ENCODE data around the gene UTS2B. TPM values are rescaled to one million over a fixed set of nuclear protein-coding genes. Genes with fewer than 3 reads are reported as not detected.

Gene UTS2B
- total RNA-seq: 0.21 TPM

GRCh38 chr3:191329654-191330529 lies at the start of gene UTS2B:
Gene UTS2B (minus strand): TSS chr3:191330526. CDS start chr3:191282189, 48,337 bp downstream.
- Histone ChIP-seq H3K27me3 (ENCODE audit: insufficient read depth, low read length) (no peaks in the 10 kb centered on the region), H3K9me3 (ENCODE audit: low read depth, low read length) (no peaks in the 10 kb centered on the region), H3K4me1 (ENCODE audit: insufficient read depth, low read length) (peaks cover 24% of the 10 kb centered on the region), H3K4me3 (ENCODE audit: low read length) (peak within 1 kb of the TSS; percentile 71)

DNA sequence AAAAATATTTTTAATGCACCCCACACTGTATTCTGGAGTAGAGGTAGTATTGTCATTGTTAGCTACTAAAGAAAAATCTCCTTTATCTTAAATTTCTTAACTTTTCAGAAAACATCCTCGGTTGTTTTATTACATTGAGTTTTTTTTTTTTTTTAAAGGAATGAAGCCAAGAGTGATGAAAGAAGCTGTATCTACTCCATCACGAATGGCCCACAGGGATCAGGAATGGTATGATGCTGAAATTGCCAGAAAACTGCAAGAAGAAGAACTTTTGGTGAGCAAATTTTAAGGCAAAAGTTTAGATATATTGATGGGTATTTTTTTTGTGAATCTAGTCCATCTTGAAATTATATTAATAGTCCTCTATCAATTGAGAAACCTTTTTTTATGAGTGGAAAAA lies 49.7 kb upstream of the UTS2B start:
- Histone ChIP-seq H3K4me1 (ENCODE audit: insufficient read depth, low read length) (no peaks in the 10 kb centered on the region), H3K9me3 (ENCODE audit: low read depth, low read length) (no peaks in the 10 kb centered on the region), H3K4me3 (ENCODE audit: low read length) (no peak overlapping the region), H3K27me3 (ENCODE audit: insufficient read depth, low read length) (no peaks in the 10 kb centered on the region)

GRCh38 chr3:191379446-191379845 lies 49.1 kb upstream of the UTS2B start:
- H3K4me3 ChIP-seq (ENCODE audit: low read length): no peak overlapping the region
- no peaks in the 10 kb centered on the region for H3K27me3 ChIP-seq (ENCODE audit: insufficient read depth, low read length)
- H3K4me1 ChIP-seq (ENCODE audit: insufficient read depth, low read length): no peaks in the 10 kb centered on the region
- H3K9me3 ChIP-seq (ENCODE audit: low read depth, low read length): no peaks in the 10 kb centered on the region

DNA sequence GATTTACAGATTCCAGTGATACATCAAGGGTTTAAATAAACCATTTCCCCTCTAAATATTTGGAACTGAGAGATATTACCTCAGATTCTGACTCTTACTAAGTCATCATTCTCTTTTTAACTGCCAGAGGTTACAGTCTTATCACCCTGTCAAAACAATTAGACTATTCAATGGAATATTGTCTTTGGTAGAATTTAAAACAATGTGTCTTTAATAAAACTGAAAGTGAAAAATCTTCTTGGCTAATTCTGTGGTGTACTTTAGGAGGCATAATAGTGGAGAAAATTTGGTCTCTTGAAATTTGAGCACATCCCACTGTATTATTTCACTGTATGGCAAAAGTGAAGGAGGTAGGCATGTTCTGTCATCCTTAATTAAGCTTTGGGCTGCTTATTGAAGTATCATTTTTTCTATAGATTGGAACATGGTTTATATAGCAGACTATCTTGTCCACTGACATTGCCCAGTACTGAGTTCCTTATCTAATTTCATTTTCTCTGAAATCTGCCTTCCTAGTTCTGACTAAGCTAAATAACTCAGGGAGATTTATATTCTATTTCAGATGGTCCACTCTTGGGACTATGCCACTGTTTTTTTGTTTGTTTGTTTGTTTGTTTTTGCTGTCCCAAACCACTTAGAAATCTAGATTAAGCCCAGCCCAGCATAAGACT lies 48.0 kb upstream of the UTS2B start:
- no peak overlapping the region for H3K4me3 ChIP-seq (ENCODE audit: low read length)
- no peaks in the 10 kb centered on the region for H3K9me3 ChIP-seq (ENCODE audit: low read depth, low read length)
- no peaks in the 10 kb centered on the region for H3K4me1 ChIP-seq (ENCODE audit: insufficient read depth, low read length)
- H3K27me3 ChIP-seq (ENCODE audit: insufficient read depth, low read length): no peaks in the 10 kb centered on the region

- H3K4me1 ChIP-seq (ENCODE audit: insufficient read depth, low read length): no peaks in the 10 kb centered on the region
- H3K4me3 ChIP-seq (ENCODE audit: low read length): no peak overlapping the region
- no peaks in the 10 kb centered on the region for H3K9me3 ChIP-seq (ENCODE audit: low read depth, low read length)
- H3K27me3 ChIP-seq (ENCODE audit: insufficient read depth, low read length): no peaks in the 10 kb centered on the region
Measured at GRCh38 chr3:191376516-191377141, 46.3 kb upstream of the UTS2B start.

GRCh38 chr3:191373327-191373726 lies 43.0 kb upstream of the UTS2B start:
- Histone ChIP-seq H3K9me3 (ENCODE audit: low read depth, low read length) (no peaks in the 10 kb centered on the region), H3K4me3 (ENCODE audit: low read length) (no peak overlapping the region), H3K4me1 (ENCODE audit: insufficient read depth, low read length) (no peaks in the 10 kb centered on the region), H3K27me3 (ENCODE audit: insufficient read depth, low read length) (no peaks in the 10 kb centered on the region)

GRCh38 chr3:191372122-191372521 lies 41.8 kb upstream of the UTS2B start:
- H3K9me3 ChIP-seq (ENCODE audit: low read depth, low read length): no peaks in the 10 kb centered on the region
- no peak overlapping the region for H3K4me3 ChIP-seq (ENCODE audit: low read length)
- H3K27me3 ChIP-seq (ENCODE audit: insufficient read depth, low read length): no peaks in the 10 kb centered on the region
- H3K4me1 ChIP-seq (ENCODE audit: insufficient read depth, low read length): no peaks in the 10 kb centered on the region

- H3K4me1 ChIP-seq (ENCODE audit: insufficient read depth, low read length): no peaks in the 10 kb centered on the region
- H3K9me3 ChIP-seq (ENCODE audit: low read depth, low read length): no peaks in the 10 kb centered on the region
- no peaks in the 10 kb centered on the region for H3K27me3 ChIP-seq (ENCODE audit: insufficient read depth, low read length)
- H3K4me3 ChIP-seq (ENCODE audit: low read length): no peak overlapping the region
Measured at GRCh38 chr3:191369616-191370010, 39.3 kb upstream of the UTS2B start.

DNA sequence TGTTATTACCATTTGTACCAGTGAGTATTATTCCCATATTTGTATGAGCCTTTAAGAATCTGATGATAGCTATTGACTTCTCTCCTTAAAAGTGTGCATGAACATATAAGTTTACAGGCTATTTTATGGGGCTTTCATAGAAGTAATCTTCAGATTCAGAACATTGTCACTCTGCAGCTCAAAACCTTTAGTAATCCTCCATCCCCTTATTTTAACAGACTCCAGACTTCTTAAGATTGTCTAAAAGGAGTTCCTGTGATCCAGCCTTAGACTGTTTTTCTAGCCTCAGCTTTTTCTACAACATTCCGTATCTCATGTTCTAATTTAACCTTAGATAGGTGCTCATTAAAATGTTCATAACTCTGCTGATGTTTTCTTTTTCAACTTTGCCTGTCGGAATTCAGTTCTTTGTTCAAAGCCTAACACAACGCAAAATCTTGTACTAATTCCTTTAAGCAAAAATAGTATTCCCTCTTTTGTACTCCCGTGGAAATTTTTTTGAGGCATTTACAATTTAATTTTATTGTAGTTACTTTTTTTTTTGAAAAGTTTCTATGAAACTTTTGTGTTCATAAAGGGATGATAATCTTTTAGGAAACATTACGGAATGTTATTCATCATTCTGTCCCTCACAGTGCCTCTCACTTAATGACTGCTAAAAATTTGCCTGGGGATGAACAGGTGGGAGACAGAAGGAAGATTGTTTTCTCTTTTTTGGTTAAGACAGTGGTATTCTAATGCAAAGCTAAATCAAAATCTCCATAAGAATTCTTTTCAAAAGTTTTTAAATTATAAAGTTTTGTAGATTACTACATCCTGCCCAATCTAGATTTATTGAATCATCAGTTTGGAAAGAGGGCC lies 38.7 kb upstream of the UTS2B start:
- Histone ChIP-seq H3K4me1 (ENCODE audit: insufficient read depth, low read length) (no peaks in the 10 kb centered on the region), H3K27me3 (ENCODE audit: insufficient read depth, low read length) (no peaks in the 10 kb centered on the region), H3K4me3 (ENCODE audit: low read length) (no peak overlapping the region), H3K9me3 (ENCODE audit: low read depth, low read length) (no peaks in the 10 kb centered on the region)

DNA sequence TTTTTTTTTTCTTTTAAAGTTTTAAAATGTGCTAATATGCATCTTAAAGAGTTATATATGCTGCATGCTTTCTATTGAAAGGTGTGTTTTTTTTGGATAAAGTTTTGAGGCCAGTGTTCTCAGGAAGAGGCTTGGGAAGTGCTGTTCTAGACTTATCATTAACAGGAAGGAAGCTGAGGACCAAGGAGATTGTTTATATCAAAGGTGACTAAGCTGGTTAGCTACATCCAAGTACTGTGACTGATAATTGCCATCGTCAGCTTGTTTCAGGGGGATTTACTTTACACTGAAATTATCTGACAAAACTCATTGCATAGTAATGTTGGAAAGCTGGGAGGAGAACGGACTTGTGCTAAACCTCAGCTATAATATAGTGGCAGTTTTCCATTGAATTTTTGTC lies 36.3 kb upstream of the UTS2B start:
- no peaks in the 10 kb centered on the region for H3K9me3 ChIP-seq (ENCODE audit: low read depth, low read length)
- H3K27me3 ChIP-seq (ENCODE audit: insufficient read depth, low read length): no peaks in the 10 kb centered on the region
- H3K4me3 ChIP-seq (ENCODE audit: low read length): no peak overlapping the region
- H3K4me1 ChIP-seq (ENCODE audit: insufficient read depth, low read length): no peaks in the 10 kb centered on the region

- no peak overlapping the region for H3K4me3 ChIP-seq (ENCODE audit: low read length)
- no peaks in the 10 kb centered on the region for H3K27me3 ChIP-seq (ENCODE audit: insufficient read depth, low read length)
- no peaks in the 10 kb centered on the region for H3K4me1 ChIP-seq (ENCODE audit: insufficient read depth, low read length)
- no peaks in the 10 kb centered on the region for H3K9me3 ChIP-seq (ENCODE audit: low read depth, low read length)
Measured at GRCh38 chr3:191363221-191363620, 32.9 kb upstream of the UTS2B start.

DNA sequence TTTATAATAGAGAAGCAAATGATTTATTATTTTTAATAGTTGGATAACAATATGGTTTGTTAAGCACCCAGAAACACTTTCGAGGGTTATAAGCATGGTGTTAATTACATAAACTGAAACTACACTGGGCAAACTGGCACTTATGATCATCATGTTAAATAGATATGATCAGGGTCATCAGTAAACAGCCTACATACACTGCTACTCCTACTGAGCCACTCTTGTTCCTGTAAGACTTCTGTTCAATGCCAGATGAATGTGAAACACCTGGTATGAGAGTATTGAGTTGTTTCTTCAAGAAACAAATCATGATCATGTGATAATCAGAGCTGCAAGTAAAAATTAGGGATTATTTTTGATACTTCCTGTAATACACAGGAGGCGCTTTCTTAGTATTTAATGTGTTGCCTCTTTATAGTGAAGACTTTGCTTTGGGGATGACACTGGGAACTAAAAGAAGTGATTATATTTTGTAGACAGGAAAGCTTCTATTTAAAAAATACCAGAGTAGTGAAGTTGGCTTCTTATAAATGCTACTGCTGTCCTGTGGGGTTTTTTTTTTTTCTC lies 32.3 kb upstream of the UTS2B start:
- no peaks in the 10 kb centered on the region for H3K4me1 ChIP-seq (ENCODE audit: insufficient read depth, low read length)
- no peak overlapping the region for H3K4me3 ChIP-seq (ENCODE audit: low read length)
- H3K27me3 ChIP-seq (ENCODE audit: insufficient read depth, low read length): no peaks in the 10 kb centered on the region
- no peaks in the 10 kb centered on the region for H3K9me3 ChIP-seq (ENCODE audit: low read depth, low read length)

DNA sequence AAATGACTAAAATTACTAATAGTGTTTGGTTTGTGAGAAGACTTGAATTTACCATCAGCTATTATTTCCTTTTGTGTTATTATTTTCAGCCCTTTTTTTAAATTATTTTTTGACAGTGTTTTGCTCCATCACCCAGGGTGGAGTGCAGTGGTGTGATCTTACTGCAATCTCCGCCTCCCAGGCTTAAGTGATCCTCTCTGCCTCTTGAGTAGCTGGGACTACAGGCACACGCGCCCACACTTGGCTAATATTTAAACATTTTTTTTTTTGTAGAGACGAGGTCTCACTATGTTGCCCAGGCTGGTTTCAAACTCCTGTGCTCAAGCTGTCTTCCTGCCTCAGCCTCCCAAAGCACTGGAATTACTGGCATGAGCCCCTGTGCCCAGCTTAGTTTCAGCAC lies 31.7 kb upstream of the UTS2B start:
- Histone ChIP-seq H3K4me3 (ENCODE audit: low read length) (no peak overlapping the region), H3K4me1 (ENCODE audit: insufficient read depth, low read length) (no peaks in the 10 kb centered on the region), H3K27me3 (ENCODE audit: insufficient read depth, low read length) (no peaks in the 10 kb centered on the region)

DNA sequence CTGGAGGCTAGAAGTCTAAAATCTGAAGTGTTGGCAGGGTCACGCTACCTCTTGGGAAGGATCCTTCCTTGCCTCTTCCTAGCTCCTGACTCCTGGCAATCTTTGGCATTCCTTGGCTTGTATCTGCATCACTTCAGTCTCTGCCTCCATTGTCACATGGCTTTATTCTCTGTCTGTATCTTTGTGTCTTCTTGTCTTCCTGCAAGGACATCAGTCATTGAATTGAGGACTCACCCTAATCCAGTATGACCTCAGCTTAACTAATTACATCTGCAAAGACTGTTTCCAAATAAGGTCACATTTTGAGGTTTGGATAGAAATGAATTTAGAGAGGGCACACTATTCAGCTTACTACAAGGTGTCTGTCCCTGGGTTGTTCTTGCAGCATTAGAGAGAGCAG lies 31.1 kb upstream of the UTS2B start:
- Histone ChIP-seq H3K27me3 (ENCODE audit: insufficient read depth, low read length) (no peaks in the 10 kb centered on the region), H3K4me3 (ENCODE audit: low read length) (no peak overlapping the region), H3K9me3 (ENCODE audit: low read depth, low read length) (no peaks in the 10 kb centered on the region), H3K4me1 (ENCODE audit: insufficient read depth, low read length) (no peaks in the 10 kb centered on the region)

More for the DNA sequence above, 31.7 kb upstream of the UTS2B start:
- H3K9me3 ChIP-seq (ENCODE audit: low read depth, low read length): no peaks in the 10 kb centered on the region

Data from mononuclear cell (primary cell).